ENCODE results near the gene LYZL1.

- TF ChIP-seq CTCF (IDR thresholded peaks at IDR 0.05) (no peak), POLR2A (IDR thresholded peaks at IDR 0.05) (no peak)
Measured at GRCh38 chr10:29315814-29316213, 26.9 kb downstream of the LYZL1 start.
